Measurements from ENCODE around the gene ATP4B. TPM values are rescaled to one million over a fixed set of nuclear protein-coding genes. Genes with fewer than 3 reads are reported as not detected.
A peak's percentile ranks its signal among the peaks of the same experiment; 100 is the strongest.

The ATP4B gene
- total RNA-seq, 4 donors from 2014 or later: not detected

DNA sequence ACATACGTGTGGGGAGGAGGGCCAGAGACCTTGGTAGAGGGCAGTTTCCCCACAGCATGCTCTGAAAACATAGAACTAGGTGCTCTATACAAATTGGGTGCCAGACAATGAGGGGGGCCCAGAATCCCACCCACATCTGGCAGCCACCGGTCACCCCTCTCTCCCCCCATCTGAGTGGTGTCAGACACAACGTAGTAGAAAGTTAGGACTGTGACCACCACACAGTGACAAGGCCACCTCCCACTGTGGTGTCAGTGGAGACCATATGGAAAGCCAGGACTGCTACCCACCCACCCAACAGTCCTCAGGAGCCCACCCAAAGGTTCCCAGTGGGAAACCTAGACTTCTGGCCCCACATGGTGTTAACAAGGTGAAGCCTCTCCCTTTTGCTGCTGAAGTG, 2.1 kb upstream of the ATP4B start:
- Histone ChIP-seq H3K4me1 (no peaks in the 10 kb centered on the region), H3K4me3 (no peak overlapping the region), H3K27me3 (peaks cover 0 to 20% of the 10 kb centered on the region in 2 donors), H3K9me3 (peaks cover 0 to 21% (median 4%) of the 10 kb centered on the region in 4 donors), H3K27ac (no peak overlapping the region), H3K36me3 (no peaks in the 10 kb centered on the region)
- 77 to 80% methylated on average over 3 of the region's 3 CpGs for WGBS, 2 donors
- no peak for DNase-seq (ENCODE audit: low spot score in 2 of 2)
- TF ChIP-seq EP300 (IDR thresholded peaks at IDR 0.05) (no peak), POLR2A (IDR thresholded peaks at IDR 0.05) (no peak)
- TF ChIP-seq, protein P1, sequence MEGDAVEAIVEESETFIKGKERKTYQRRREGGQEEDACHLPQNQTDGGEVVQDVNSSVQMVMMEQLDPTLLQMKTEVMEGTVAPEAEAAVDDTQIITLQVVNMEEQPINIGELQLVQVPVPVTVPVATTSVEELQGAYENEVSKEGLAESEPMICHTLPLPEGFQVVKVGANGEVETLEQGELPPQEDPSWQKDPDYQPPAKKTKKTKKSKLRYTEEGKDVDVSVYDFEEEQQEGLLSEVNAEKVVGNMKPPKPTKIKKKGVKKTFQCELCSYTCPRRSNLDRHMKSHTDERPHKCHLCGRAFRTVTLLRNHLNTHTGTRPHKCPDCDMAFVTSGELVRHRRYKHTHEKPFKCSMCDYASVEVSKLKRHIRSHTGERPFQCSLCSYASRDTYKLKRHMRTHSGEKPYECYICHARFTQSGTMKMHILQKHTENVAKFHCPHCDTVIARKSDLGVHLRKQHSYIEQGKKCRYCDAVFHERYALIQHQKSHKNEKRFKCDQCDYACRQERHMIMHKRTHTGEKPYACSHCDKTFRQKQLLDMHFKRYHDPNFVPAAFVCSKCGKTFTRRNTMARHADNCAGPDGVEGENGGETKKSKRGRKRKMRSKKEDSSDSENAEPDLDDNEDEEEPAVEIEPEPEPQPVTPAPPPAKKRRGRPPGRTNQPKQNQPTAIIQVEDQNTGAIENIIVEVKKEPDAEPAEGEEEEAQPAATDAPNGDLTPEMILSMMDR (IDR thresholded peaks at IDR 0.05): no peak

DNA sequence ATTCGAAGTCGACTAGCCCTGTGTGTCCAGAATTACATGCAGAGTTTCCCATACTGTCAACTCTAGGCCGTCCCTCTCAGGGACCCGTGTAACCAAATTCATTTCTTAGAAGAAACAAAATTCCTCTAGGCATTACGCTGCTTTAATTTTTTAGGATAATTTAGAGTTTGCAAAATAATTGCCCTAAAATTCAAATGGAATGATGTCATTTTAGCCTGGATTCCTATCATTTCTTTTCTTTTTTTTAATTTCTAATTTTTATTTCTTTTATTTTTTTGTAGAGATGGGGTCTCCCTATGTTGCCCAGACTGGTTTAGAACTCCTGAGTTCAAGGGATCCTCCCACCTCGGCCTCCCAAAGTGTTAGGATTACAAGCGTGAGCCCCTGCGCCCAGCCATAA, 1.3 kb upstream of the ATP4B start:
- peaks cover 0 to 20% of the 10 kb centered on the region in 2 donors for H3K27me3 ChIP-seq
- no peaks in the 10 kb centered on the region for H3K36me3 ChIP-seq
- no peak for TF ChIP-seq POLR2A (IDR thresholded peaks at IDR 0.05)
- TF ChIP-seq, protein P1 (IDR thresholded peaks at IDR 0.05): no peak
- no peak for TF ChIP-seq EP300 (IDR thresholded peaks at IDR 0.05)
- no peak for DNase-seq (ENCODE audit: low spot score in 2 of 2)
- no peak overlapping the region for H3K27ac ChIP-seq
- H3K4me3 ChIP-seq: no peak overlapping the region
- H3K4me1 ChIP-seq: no peaks in the 10 kb centered on the region
- 82 to 83% methylated on average over 8 of the region's 8 CpGs for WGBS, 2 donors
- peaks cover 0 to 21% (median 4%) of the 10 kb centered on the region in 4 donors for H3K9me3 ChIP-seq

DNA sequence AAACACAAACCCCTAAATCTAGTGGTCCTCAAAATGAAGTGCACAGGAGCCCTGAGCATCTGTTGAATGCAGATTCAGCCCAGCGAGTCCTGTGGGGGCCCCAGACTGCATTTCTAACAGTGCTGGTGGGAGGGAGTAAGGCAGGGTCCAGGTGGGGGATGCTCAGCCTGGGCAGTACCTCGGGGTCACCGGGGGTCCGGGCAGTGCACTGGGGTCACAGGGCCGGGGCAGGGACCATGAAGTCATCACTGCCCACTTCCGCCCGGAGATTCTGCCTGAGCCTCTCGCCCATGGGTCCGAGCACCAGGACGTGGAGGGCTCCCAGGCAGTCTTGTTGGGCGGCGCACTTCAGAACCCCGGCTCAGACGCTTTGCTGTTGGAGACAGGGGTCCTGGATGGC, 838 bp upstream of the ATP4B start:
- DNase-seq (ENCODE audit: low spot score in 2 of 2): peak in 1 of 2 donors; percentile 2
- 76 to 80% methylated on average over 2 to 12 of the region's 14 CpGs for WGBS, 2 donors
- Histone ChIP-seq H3K27ac (no peak overlapping the region), H3K36me3 (no peaks in the 10 kb centered on the region), H3K9me3 (peaks cover 0 to 21% (median 4%) of the 10 kb centered on the region in 4 donors), H3K4me3 (no peak overlapping the region), H3K27me3 (peaks cover 0 to 20% of the 10 kb centered on the region in 2 donors), H3K4me1 (no peaks in the 10 kb centered on the region)
- TF ChIP-seq, protein P1 (IDR thresholded peaks at IDR 0.05): no peak
- TF ChIP-seq POLR2A (IDR thresholded peaks at IDR 0.05) (no peak), EP300 (IDR thresholded peaks at IDR 0.05) (no peak)

DNA sequence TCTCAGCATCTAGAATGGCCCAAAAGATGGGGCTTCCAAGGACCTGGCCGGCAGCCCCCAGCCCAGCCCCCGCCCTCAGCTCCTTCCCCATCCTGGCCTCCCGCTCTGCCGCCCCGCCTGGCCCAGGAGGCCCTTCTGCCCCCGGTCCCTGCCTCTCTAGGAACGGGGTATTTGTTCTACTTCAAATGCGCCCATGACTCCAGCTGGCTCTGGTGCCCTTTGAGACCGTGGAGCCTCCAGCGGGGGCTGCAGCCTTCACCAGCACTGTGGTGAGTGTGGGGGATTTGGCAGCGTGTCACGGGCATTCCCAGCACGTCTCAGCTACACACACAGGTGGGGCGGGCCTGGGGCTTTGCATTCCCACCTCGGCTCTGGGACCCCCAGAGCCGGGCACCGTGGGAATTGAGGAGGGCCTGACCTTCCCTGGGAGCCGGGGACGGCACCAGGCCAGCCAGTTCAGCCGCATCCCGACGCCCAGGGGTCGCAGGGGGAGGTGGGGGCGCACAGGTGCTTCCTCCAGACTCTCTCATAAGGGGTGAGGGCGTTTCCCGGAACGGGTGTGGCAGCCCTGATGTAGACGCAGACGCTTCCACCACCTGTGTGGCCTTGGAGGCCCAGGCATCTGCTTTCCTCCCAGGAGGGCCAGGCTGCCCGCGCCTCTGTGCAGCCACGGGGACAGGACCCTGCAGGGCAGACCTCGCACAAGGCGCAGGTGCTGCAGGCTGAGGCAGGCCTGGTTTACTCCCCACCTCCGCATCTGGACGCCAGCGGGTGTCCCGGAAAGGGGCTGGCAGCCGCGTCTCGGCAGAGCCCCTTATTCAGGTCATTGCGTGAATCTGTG, 947 bp downstream of the ATP4B start:
- H3K9me3 ChIP-seq: peaks cover 0 to 17% (median 3%) of the 10 kb centered on the region in 4 donors
- no peak overlapping the region for H3K27ac ChIP-seq
- no peak for TF ChIP-seq POLR2A (IDR thresholded peaks at IDR 0.05)
- TF ChIP-seq, protein P1 (IDR thresholded peaks at IDR 0.05): no peak
- TF ChIP-seq EP300 (IDR thresholded peaks at IDR 0.05): no peak
- no peaks in the 10 kb centered on the region for H3K36me3 ChIP-seq
- no peaks in the 10 kb centered on the region for H3K4me1 ChIP-seq
- no peak overlapping the region for H3K4me3 ChIP-seq
- DNase-seq (ENCODE audit: low spot score in 2 of 2): peak in 1 of 2 donors; percentile 4
- whole genome bisulfite sequencing, 2 donors: 68 to 77% methylated on average over 34 to 35 of the region's 42 CpGs
- peaks cover 0 to 20% of the 10 kb centered on the region in 2 donors for H3K27me3 ChIP-seq

DNA sequence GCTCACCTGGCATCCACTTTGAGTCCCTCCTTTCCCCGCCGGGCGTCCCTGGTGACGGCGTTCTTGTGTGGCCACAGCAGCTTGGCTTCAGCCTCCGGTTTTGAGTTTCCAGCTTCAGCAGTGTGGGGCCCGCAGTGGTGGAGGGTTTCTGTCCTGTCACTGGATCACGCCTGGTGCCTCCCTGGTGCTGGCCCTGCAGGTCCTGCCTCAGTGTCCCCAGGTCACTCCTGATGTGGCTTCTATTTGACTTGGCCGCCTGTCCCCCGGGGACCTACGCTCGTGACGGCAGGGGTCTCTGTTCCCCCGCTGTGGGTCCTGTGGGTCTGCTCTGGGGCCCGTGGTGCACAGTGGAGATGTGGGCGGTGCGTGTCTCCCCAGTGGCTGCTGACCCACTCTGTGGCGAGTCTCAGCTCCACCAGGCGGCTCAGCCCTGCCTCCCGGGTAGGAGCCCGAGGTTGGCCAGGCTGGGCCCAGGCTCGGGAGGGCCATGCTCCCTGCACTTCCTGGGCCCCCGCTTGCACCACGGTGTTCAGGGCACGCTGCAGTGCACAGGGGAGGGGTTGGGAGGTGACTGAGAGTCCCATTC, 1.9 kb downstream of the ATP4B start:
- 74 to 84% methylated on average over 5 to 21 of the region's 25 CpGs for WGBS, 2 donors
- peak in 1 of 2 donors; percentile 8 for DNase-seq (ENCODE audit: low spot score in 2 of 2)
- TF ChIP-seq POLR2A (IDR thresholded peaks at IDR 0.05) (no peak), EP300 (IDR thresholded peaks at IDR 0.05) (no peak)
- TF ChIP-seq, protein P1 (IDR thresholded peaks at IDR 0.05): no peak

More for the DNA sequence above, 1.9 kb downstream of the ATP4B start:
- H3K36me3 ChIP-seq: no peaks in the 10 kb centered on the region
- no peak overlapping the region for H3K27ac ChIP-seq
- no peak overlapping the region for H3K4me3 ChIP-seq
- H3K27me3 ChIP-seq: peaks cover 0 to 20% of the 10 kb centered on the region in 2 donors
- H3K4me1 ChIP-seq: no peaks in the 10 kb centered on the region
- peaks cover 0 to 8% (median 2%) of the 10 kb centered on the region in 4 donors for H3K9me3 ChIP-seq
